IPS-20b (cell line): Measurements from ENCODE around the gene COMMD3.

Source experiments
- H3K27ac ChIP-seq: one replicate; pipeline ENCODE4 v1.5.1; 2013; ENCODE audit warnings: low read length
- H3K27me3 ChIP-seq: 2 replicates; pipeline ENCODE4 v1.6.1; 2013; ENCODE audit warnings: mild to moderate bottlenecking, low read length, inconsistent platforms; ENCODE audit not compliant: insufficient read depth
- H3K36me3 ChIP-seq: 2 replicates; pipeline ENCODE4 v1.6.1; 2013; ENCODE audit warnings: low read depth, mild to moderate bottlenecking, inconsistent platforms, low read length, moderate library complexity; ENCODE audit not compliant: insufficient read depth
- H3K4me1 ChIP-seq: 2 replicates; pipeline ENCODE4 v1.6.1; 2013; ENCODE audit warnings: mild to moderate bottlenecking, control low read depth, inconsistent platforms, low read length, moderate library complexity; ENCODE audit not compliant: insufficient read depth
- H3K4me3 ChIP-seq: 2 replicates; pipeline ENCODE4 v1.5.1; 2013; ENCODE audit warnings: mild to moderate bottlenecking, low read length, inconsistent platforms
- H3K9ac ChIP-seq: 2 replicates; pipeline ENCODE4 v1.6.1; 2013; ENCODE audit warnings: low read depth, mild to moderate bottlenecking, inconsistent platforms, low read length, moderate library complexity
- H3K9me3 ChIP-seq: 2 replicates; pipeline ENCODE4 v1.6.1; 2013; ENCODE audit warnings: mild to moderate bottlenecking, low read depth, low read length, inconsistent platforms; ENCODE audit not compliant: insufficient read depth

The COMMD3 gene

GRCh38 chr10:22332116-22332692, 16.0 kb downstream of the COMMD3 start:
- peaks cover 3% of the 10 kb centered on the region; the same call in 1 of the 2 replicates for H3K9me3 ChIP-seq
- H3K36me3 ChIP-seq = peaks cover 5% of the 10 kb centered on the region; the same call in 1 of the 2 replicates
- no peak overlapping the region for H3K4me3 ChIP-seq
- H3K27ac ChIP-seq = no peak overlapping the region
- H3K9ac ChIP-seq = no peak overlapping the region
- H3K4me1 ChIP-seq = no peaks in the 10 kb centered on the region
- H3K27me3 ChIP-seq = peaks cover 100% of the 10 kb centered on the region

GRCh38 chr10:22333167-22333974, 17.2 kb downstream of the COMMD3 start:
- Histone ChIP-seq H3K4me3 (peak overlapping the region; percentile 51; the same call in 1 of the 2 replicates), H3K4me1 (no peaks in the 10 kb centered on the region), H3K9me3 (peaks cover 3% of the 10 kb centered on the region; the same call in 1 of the 2 replicates), H3K9ac (no peak overlapping the region), H3K27ac (no peak overlapping the region), H3K36me3 (peaks cover 5% of the 10 kb centered on the region; the same call in 1 of the 2 replicates), H3K27me3 (peaks cover 100% of the 10 kb centered on the region)

GRCh38 chr10:22333975-22334282, 17.7 kb downstream of the COMMD3 start:
- Histone ChIP-seq H3K36me3 (peaks cover 5% of the 10 kb centered on the region; the same call in 1 of the 2 replicates), H3K9me3 (peaks cover 3% of the 10 kb centered on the region; the same call in 1 of the 2 replicates), H3K4me3 (peak overlapping the region; percentile 51; the same call in 1 of the 2 replicates), H3K4me1 (no peaks in the 10 kb centered on the region), H3K27me3 (peaks cover 100% of the 10 kb centered on the region), H3K27ac (no peak overlapping the region), H3K9ac (no peak overlapping the region)

- H3K9me3 ChIP-seq = peaks cover 3% of the 10 kb centered on the region; the same call in 1 of the 2 replicates
- no peak overlapping the region for H3K27ac ChIP-seq
- H3K4me1 ChIP-seq = no peaks in the 10 kb centered on the region
- H3K27me3 ChIP-seq = peaks cover 100% of the 10 kb centered on the region
- peaks cover 2% of the 10 kb centered on the region; the same call in 1 of the 2 replicates for H3K36me3 ChIP-seq
- peak overlapping the region; percentile 51; the same call in 1 of the 2 replicates for H3K4me3 ChIP-seq
- H3K9ac ChIP-seq = no peak overlapping the region
These were observed 18.4 kb downstream of the COMMD3 start for GRCh38 chr10:22334414-22335172.

- peaks cover 100% of the 10 kb centered on the region for H3K27me3 ChIP-seq
- peak overlapping the region; percentile 51; the same call in 1 of the 2 replicates for H3K4me3 ChIP-seq
- H3K4me1 ChIP-seq = no peaks in the 10 kb centered on the region; the same call in 1 of the 2 replicates
- no peaks in the 10 kb centered on the region for H3K36me3 ChIP-seq
- peaks cover 3% of the 10 kb centered on the region; the same call in 1 of the 2 replicates for H3K9me3 ChIP-seq
- H3K27ac ChIP-seq = no peak overlapping the region
- no peak overlapping the region for H3K9ac ChIP-seq
These were observed 19.2 kb downstream of the COMMD3 start for GRCh38 chr10:22335173-22335933.

- Histone ChIP-seq H3K4me1 (no peaks in the 10 kb centered on the region; the same call in 1 of the 2 replicates), H3K9ac (no peak overlapping the region), H3K27me3 (peaks cover 100% of the 10 kb centered on the region), H3K4me3 (no peak overlapping the region), H3K9me3 (no peaks in the 10 kb centered on the region; the same call in 1 of the 2 replicates), H3K36me3 (no peaks in the 10 kb centered on the region), H3K27ac (no peak overlapping the region)
These were observed 22.2 kb downstream of the COMMD3 start for GRCh38 chr10:22338185-22338900.

GRCh38 chr10:22338931-22339330, 22.7 kb downstream of the COMMD3 start:
- Histone ChIP-seq H3K4me1 (no peaks in the 10 kb centered on the region; the same call in 1 of the 2 replicates), H3K27me3 (peaks cover 100% of the 10 kb centered on the region), H3K27ac (no peak overlapping the region), H3K36me3 (no peaks in the 10 kb centered on the region), H3K9me3 (no peaks in the 10 kb centered on the region; the same call in 1 of the 2 replicates), H3K9ac (no peak overlapping the region), H3K4me3 (no peak overlapping the region)

- no peaks in the 10 kb centered on the region for H3K36me3 ChIP-seq
- H3K27me3 ChIP-seq = peaks cover 100% of the 10 kb centered on the region
- H3K4me3 ChIP-seq = peak overlapping the region; percentile 63
- H3K9me3 ChIP-seq = no peaks in the 10 kb centered on the region
- no peak overlapping the region for H3K9ac ChIP-seq
- H3K4me1 ChIP-seq = peaks cover 2% of the 10 kb centered on the region
- H3K27ac ChIP-seq = no peak overlapping the region
These were observed 23.7 kb downstream of the COMMD3 start for GRCh38 chr10:22339761-22340328.

- Histone ChIP-seq H3K9ac (no peak overlapping the region), H3K27ac (no peak overlapping the region), H3K36me3 (no peaks in the 10 kb centered on the region), H3K4me3 (peak overlapping the region; percentile 63), H3K4me1 (peaks cover 2% of the 10 kb centered on the region), H3K27me3 (peaks cover 100% of the 10 kb centered on the region), H3K9me3 (no peaks in the 10 kb centered on the region)
These were observed 24.4 kb downstream of the COMMD3 start for GRCh38 chr10:22340329-22341189.
